Activated T-cell treated with anti-CD3 and anti-CD28 coated beads for 24 hours (primary cell): ENCODE results near the gene YIF1B.
"Not testable (repeated sequence)": the region's sequence is repeated elsewhere in the genome, so short reads cannot be mapped to it uniquely, and the experiment has no call there.

ENCODE experiments used
- DNase-seq: peaks from one replicate; pipeline ENCODE4 v3.0.0-alpha.2; 2020; ENCODE audit warnings: low read depth

YIF1B gene, protein sequence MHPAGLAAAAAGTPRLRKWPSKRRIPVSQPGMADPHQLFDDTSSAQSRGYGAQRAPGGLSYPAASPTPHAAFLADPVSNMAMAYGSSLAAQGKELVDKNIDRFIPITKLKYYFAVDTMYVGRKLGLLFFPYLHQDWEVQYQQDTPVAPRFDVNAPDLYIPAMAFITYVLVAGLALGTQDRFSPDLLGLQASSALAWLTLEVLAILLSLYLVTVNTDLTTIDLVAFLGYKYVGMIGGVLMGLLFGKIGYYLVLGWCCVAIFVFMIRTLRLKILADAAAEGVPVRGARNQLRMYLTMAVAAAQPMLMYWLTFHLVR

DNA sequence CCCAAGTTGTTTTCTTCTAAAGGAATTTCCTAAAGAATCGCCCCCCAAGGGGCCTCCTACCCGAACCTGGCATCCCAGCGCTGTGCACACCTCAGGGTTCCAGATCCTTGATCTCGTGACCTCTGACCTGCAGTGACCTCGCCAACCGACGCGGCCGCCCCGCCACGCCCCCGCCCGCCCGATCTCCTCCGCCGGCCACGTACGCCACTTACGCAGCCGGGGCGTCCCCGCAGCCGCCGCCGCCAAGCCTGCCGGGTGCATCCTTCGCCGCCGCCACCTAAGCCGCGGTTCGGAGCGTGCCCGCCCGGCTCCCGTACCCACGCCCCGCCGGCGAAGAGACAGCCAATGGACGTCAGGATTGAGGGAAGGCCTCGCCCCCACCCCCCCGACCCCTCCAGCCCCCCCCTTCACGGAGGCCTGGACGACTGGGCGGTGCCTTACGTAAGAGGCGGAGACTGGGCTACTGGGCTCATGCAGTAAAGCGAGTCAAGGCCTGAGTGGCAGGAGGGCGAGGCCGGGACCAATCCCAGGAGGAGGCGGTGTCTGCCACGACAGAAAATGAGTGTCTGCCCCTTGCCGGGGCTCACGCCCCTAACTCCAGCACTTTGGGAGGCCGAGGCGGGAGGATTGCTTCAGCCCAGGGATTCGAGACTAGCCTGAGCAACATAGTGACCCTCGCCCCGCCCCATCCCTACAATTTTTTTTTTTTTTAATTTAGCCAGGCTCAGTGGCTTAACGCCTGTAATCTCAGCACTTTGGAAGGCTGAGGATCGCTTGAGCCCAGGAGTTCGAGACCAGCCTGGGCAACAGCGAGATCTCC lies at the start of gene YIF1B:
Gene YIF1B (minus strand): TSS at position 291 of the 820 bp plus-strand sequence. CDS start 30 bp downstream, at position 261.
- peak; percentile 96 for DNase-seq

DNA sequence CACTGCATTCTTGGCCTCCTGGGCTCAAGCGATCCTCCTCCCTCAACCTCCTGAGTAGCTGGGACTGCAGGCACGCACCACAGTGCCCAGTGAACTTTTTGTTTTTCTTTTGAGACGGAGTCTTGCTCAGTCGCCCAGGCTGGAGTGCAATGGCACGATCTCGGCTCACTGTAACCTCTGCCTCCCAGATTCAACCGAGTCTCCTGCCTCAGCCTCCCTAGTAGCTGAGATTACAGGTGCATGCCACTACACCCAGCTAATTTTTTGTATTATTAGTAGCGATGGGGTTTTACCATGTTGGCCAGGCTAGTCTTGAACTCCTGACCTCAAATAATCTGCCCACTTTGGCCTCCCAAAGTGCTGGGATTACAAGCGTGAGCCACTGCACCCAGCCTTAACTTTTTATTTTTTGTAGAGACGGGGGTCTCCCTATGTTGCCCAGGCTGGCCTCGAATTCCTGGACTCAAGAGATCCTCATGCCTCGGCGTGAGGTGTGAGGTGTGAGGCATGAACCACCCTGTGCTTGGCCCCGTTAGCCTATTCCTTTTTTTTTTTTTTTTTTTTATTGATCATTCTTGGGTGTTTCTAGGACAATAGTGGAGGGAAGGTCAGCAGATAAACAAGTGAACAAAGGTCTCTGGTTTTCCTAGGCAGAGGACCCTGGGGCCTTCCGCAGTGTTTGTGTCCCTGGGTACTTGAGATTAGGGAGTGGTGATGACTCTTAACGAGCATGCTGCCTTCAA lies 47.4 kb upstream of the YIF1B start:
- not testable (repeated sequence) for DNase-seq

DNA sequence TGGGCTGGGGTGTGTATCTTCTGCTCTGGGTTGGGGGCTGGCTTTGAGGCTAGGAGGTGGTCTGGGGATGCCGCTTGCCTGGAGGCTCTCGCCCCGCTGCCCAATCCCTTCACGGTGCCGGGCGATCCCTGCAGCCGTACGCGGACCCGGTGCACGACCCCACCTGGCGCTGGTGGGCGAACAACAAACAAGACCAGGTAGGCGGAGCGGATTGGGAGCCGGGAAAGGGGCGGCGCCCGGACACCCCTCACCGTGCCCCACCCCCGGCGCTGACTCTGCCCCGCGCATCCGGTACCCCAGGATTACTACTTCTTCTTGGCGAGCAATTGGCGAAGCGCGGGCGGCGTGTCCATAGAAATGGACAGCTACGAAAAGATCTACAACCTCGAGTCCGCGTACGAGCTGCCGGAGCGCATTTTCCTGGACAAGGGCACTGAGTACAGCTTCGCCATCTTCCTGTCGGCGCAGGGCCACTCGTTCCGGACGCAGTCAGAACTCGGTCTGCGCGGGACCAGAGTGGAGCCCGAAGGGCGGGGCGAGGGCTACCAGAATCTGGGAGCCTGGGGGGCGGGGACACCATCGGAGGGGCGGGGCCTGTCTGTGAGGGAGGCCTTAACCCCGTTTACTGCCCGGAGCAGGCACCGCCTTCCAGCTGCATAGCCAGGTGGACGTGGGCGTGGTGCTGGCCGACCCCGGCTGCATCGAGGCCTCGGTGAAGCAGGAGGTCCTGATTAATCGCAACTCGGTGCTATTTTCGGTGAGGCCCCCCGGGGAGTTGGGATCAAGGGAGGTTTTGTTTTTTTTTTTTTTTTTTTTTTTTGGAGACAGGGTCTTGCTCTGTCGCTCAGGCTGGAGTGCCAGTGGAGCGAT lies 46.6 kb upstream of the YIF1B start:
- peak; percentile 75 for DNase-seq

DNA sequence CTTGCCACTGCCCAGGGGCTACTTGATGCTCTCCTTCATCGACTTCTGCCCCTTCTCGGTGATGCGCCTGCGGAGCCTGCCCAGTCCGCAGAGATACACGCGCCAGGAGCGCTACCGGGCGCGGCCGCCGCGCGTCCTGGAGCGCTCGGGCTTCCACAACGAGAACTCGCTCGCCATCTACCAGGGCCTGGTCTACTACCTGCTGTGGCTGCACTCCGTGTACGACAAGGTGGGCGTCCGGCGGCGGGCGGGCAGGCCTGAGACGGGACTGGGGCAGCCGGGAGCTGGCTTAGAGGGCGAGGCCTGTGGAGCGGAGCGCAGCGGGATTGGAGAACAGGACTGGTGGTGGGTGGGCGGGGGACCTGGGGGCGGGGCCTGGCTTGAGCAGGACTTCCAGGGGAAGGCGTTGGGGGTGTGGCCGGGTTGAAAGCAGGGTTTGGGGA lies 45.9 kb upstream of the YIF1B start:
- DNase-seq = peak; percentile 59

DNA sequence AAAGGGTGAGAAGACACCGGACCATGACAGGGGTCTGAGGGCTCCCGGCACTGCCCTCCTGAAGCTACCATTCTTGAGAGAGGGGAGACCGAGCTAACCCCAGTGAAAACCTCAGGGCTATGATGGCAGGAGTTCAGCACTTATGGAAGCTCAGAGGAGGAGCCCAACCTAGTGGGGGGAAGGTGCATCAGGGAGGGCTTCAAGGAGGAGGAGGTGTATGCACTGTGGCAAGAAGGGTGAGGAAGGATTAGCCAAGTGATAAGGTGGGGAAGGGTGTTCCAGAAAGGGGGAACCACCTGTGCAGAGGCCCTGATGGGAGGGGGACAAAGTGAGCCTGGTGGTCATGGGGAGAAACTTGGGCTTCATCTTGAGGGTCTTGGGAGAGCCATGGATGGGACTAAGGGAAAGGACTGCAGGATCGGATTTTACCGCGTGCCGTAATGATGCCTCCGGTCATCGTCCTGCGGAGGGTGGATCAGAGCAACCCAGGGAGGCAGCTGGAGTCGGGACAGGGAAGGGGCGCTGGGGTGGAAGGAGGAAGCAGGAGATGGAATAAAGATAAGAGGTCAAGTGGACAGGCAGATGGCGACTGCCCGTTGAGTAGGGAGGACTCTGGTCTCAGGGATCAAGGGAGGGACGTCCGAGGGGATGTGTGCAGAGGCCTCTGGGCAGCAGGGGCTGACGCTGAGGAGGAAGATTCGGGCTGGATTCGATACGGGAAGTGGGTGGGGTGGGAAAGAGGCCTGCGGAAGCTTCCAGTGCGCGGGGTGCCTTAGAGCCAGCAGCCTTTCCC lies 45.3 kb upstream of the YIF1B start:
- no peak for DNase-seq

DNA sequence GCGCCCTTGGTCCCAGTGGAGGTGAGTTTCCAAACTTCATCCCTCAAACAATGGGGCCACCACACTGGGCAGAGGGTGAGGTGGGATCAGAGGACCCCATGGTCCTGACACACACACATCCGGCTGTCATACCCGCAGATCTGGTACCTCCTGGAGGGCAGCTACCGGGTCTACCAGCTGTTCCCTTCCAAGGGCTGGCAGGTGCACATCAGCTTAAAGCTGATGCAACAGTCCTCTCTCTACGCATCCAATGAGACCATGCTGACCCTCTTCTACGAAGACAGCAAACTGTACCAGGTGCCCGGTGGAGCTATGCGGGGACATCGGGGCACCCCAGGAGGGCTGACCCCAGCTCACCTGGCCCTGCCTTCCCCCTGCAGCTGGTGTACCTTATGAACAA lies 44.6 kb upstream of the YIF1B start:
- DNase-seq = no peak

DNA sequence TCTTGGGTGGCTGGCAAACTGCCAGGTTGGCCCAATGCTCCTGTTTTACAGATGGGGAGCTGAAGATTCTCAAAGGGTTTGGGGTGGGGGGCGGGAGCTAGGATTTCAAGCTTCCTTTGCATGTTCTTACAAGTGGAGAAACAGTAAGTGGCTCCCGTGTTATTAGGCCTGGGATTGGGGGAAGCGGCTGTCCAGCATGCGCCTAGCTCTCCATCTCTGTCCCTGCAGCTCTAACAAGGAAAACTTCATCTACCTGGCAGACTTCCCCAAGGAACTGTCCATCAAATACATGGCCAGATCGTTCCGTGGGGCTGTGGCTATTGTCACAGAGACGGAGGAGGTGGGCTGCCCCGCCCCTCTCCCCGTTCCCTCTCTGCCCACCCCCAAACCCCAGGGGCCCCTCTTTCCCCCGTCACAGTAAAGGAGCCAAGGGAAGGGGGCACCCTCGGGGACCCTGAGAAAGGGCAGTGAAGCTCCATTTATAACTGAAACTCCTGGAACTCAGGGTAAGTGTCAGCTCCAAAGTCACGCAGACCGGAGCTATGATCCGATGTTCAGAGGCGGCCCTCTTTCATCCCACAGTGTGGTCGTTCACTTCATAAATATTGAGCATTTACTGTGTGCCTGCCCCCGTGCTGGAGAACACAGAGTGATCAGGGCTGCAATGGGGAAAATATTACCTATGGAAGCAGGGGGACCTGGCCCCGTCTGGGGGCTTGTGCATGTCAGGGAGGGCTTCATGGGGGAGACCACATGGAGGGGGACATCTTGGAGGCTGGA lies 43.7 kb upstream of the YIF1B start:
- DNase-seq = no peak

DNA sequence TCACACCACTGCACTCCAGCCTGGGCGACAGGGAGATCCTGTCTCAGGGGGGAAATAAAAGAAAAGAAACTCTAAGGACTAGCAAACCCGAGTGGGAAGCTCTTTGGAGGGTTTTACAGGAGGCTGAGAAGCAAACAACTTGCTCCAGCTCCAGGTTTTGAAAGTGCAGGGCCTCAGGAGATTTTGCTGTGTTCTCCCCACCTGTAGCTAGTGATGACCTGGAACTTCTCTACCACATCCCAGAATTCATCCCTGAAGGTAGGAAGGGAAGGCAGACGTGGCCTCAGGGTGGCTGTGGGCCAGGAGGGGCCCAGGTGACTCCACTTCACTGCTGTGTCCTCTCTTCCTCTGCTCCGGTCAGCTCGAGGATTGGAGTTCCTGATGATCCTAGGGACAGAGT lies 42.3 kb upstream of the YIF1B start:
- no peak for DNase-seq

DNA sequence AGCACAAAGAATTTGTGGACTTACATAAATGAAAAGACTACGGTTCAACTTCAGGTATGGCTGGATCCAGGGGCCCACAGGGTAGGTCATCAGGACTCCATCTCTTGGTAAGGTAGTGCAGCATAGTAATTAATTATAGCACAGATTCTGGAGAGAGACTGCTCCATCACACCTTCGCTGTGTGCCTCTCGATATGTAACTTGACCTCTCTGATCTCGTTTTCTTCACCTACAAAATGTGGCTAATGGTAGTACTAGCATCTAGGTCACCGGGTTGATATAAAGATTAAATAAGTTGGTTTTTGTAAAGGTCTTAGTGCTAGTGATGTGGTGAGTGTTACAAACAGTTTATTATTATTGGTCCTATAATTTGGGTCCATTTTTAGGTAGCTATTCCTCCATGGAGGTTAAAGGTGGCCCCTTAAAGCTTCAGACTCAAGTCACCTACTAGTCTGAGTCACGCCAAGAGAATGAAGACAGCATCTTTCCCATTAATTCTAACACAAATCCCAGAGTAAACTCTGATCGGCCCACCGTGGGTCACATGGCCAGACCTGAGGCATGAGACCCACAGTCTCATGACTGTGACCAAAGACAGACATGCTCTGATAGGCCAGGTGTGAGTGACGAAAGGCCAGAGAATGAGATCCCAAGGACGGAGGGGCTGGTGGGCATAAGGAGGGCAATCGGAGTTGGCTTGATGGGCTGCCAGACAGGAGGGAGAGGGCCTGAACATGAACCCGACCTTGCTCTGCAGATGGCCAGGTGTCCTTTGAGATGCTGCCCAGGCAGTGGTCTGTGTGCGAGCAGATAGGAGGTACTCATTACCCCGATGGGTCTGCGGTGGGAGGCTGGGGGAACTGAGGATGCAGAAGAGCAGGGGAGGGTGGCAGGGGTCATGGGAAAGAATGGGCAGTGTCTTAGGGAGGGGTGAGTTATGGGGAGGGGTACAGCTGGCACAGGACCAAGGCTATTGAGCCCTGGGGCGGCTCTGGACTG lies 40.3 kb upstream of the YIF1B start:
- no peak for DNase-seq

DNA sequence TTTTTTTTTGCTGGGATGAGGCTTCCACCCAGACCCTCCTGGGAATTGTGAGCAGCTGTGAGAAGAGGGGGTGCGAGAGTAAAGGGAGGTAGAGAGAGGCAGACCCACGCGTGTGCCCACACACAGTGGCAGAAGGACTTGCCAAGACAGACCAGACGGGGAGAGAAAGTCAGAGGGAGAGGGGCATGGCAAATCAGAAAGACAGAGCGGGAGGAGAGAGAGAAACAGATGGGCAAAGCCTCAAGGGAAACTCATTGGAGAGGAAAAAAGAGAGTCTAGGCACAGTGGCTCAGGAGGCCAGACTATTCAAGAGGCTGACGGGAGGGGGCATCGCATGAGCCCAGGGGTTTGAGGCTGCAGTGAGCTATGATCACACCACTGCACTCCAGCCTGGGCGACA lies 36.9 kb upstream of the YIF1B start:
- DNase-seq = no peak

DNA sequence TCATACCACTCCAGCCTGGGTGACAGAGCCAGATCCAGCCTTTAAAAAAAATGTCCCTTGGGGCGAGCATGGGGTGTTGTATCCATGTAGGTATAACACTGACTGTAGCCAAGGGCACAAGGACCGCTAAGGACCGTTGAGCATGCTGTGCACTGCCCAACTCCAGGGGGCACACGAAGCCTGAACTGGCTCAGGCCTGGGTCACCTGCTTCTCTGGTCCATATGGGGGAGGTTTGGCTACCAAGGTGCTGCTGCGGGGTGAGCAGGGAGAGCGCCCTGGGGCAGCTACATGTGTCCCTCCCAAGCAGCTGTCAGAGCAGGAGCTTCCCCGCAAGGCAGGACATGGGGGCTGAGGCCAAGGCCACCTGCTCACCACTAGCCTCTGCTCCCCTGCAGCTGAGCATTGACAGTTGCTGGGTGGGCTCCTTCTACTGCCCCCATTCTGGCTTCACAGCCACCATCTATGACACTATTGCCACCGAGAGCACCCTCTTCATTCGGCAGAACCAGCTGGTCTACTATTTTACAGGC lies 36.2 kb upstream of the YIF1B start:
- DNase-seq = no peak

DNA sequence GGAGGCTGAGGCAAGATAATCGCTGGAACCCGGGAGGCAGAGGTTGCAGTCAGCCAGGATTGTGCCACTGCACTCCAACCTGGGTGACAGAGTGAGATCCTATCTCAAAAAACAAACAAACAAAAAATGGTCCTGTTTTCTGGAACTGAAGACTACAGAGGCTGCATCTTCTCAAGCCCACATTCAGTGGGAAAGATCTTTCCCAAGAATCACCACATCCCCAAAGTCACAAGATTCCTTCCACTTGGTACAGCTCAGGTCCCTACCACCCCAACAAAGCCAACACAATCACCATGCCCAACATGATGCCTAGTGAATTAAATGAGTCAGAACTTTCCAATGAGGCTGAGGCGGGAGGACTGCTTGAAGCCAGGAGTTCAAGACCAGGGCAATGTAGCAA lies 35.1 kb upstream of the YIF1B start:
- no peak for DNase-seq

DNA sequence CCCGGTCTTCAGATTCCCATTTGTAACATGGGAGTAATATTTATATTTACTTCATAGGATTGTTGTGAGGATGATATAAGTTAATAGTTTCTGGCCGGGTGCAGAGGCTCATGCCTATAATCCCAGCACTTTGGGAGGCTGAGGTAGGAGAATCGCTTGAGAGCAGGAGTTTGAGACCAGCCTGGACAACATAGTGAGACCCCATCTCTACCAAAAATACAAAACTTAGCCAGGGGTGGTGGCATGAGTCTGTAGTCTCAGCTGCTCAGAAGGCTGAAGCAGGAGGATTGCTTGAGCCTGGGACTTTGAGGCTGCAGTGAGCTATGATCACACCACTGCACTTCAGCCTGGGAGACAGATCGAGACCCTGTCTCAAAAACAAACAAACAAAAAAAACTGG lies 31.1 kb upstream of the YIF1B start:
- no peak for DNase-seq

DNA sequence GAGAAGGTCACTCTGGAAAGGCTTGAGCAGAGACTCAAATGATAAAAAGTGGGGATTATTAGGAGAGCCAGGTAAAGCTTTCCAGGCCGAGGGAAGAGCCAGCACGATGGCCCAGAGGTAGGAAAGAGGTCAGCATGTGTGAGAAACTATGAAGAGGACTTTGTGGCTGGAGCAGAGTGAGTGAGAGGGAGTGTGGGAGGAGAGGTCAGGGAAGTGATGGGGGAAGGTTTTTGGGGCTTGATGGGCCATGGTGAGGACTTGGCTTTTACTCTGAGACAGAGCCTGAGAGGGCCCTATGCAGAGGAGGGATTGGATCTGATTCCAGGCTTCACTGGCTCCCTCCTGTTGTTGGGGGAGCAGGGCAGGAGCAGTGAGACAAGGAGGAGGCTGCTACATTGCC lies 25.2 kb upstream of the YIF1B start:
- no peak for DNase-seq

DNA sequence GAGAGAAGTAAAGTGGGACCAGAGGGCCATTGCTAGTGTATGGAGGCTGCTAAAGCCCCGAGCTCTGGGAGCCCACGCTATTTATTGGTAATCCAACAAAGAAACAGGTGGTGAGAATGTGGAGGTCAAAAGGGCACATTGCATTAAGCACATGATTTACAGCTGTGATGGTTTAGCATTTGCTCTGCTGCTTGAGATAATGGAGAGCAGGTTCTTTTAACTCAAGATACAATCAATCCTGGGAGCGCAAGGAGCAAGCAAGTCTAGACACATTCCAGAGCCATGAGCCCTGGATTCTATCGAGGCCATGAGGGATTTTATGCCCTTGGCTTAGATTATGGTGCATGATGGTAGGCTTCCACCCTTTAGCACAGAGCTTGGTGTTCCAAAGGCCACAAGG lies 23.3 kb upstream of the YIF1B start:
- not testable (repeated sequence) for DNase-seq

DNA sequence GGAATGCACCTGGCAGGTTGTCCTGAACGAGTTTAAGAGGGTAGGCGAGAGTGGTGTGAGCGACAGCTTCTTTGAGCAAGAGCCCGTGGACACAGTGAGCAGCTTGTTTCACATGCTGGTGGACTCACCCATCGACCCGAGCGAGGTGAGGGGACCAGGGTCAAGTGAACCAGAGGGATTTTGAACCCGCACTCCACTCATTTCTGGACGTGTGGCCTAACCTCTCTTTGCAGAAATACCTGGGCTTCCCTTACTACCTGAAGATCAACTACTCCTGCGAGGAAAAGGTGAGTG lies 21.6 kb upstream of the YIF1B start:
- DNase-seq = no peak

DNA sequence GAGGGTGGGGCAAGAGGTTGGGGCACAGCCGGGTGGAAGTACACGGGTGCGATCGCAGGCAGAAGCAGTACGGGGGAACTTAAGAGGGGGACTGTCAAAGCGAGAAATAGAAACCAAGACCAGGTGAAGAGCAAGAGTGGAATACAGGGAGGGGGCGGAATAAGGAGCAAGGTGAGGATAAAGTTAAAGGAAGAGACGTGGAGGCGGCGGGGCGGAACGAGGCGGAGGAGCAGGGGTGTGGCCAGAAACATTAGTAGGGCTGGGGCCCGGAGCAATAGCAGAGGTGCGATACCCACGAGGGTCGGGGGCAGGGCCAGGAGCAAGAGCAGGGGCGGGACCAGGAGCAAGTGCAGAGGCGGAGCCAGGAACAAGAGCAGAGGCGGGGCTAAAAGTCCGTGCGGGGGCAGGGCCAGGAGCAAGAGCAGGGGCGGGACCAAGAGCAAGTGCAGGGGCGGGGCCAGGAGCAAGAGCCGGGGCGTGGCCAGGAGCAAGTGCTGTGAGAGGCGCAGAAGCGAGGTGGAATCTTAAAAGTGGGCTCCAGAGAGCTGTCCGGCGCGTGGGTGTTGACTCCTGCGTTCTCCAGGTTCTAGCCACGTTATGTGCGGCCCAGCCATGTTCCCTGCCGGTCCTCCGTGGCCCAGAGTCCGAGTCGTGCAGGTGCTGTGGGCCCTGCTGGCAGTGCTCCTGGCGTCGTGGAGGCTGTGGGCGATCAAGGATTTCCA lies 21.1 kb upstream of the YIF1B start:
- peak; percentile 93 for DNase-seq
